Measurements from ENCODE around the gene STAT5A. TPM values are rescaled to one million over a fixed set of nuclear protein-coding genes. Genes with fewer than 3 reads are reported as not detected.
A peak's percentile ranks its signal among the peaks of the same experiment; 100 is the strongest.

The STAT5A gene
- total RNA-seq, 1 experiment from 2014 or later = 6.6 TPM

- Mint-ChIP-seq H3K4me1 (peaks cover 55% of the 10 kb centered on the region), H3K4me3 (peak overlapping the region; percentile 86), H3K9me3 (no peaks in the 10 kb centered on the region), H3K27ac (peak overlapping the region; percentile 72), H3K36me3 (no peaks in the 10 kb centered on the region), H3K27me3 (ENCODE audit: low read depth) (peaks cover 6% of the 10 kb centered on the region)
- POLR2A ChIA-PET = interaction anchor here (0.8 kb wide), 1 partner anchor 53 kb away, joined by 3 read pairs; no protein-coding TSS in a partner anchor
- ATAC-seq (no peak), DNase-seq (ENCODE audit: low spot score) (no peak)
- CTCF ChIA-PET = interaction anchor here (0.6 to 2.2 kb wide), 7 partner anchors 10 to 153 kb away, joined by 3 to 19 read pairs (median 4); partner anchors contain the start of genes HSPB9 and STAT3
- peak; percentile 23; the same call in 1 of the 2 replicates for TF ChIP-seq GABPB1 (CRISPR knock-in tag; IDR thresholded peaks at IDR 0.05)
- no peak for TF ChIP-seq SOX15 (CRISPR knock-in tag; IDR thresholded peaks at IDR 0.05)
These were observed 13.3 kb upstream of the STAT5A start for GRCh38 chr17:42274812-42275526.

- ATAC-seq (peak; percentile 52), DNase-seq (ENCODE audit: low spot score) (peak; percentile 29)
- Mint-ChIP-seq H3K27me3 (ENCODE audit: low read depth) (peaks cover 6% of the 10 kb centered on the region), H3K4me1 (peaks cover 53% of the 10 kb centered on the region), H3K27ac (peak overlapping the region; percentile 72), H3K4me3 (peak overlapping the region; percentile 86), H3K36me3 (no peaks in the 10 kb centered on the region), H3K9me3 (no peaks in the 10 kb centered on the region)
- CTCF ChIA-PET = interaction anchor here (0.6 to 2.2 kb wide), 5 partner anchors 10 to 242 kb away, joined by 3 to 19 read pairs (median 3); partner anchors contain the start of gene STAT3
- TF ChIP-seq GTF2I (CRISPR knock-in tag; conservative IDR thresholded peaks at IDR 0.05) (no peak), JUN (CRISPR knock-in tag; IDR thresholded peaks at IDR 0.05) (no peak), EMX1 (CRISPR knock-in tag; IDR thresholded peaks at IDR 0.05) (0 out of 2 replicates have a peak, but pooled peaks have one; percentile 16), E2F5 (CRISPR knock-in tag; IDR thresholded peaks at IDR 0.05) (no peak), HMGA2 (CRISPR knock-in tag; IDR thresholded peaks at IDR 0.05) (no peak), AFF4 (CRISPR knock-in tag; IDR thresholded peaks at IDR 0.05; ENCODE audit: borderline replicate concordance) (no peak), ZMAT4 (CRISPR knock-in tag; IDR thresholded peaks at IDR 0.05) (no peak), MAX (CRISPR knock-in tag; IDR thresholded peaks at IDR 0.05) (peak; percentile 38; the same call in 1 of the 2 replicates)
- POLR2A ChIA-PET = interaction anchor here (0.6 to 0.8 kb wide), 2 partner anchors 54 to 141 kb away, joined by 3 read pairs; no protein-coding TSS in a partner anchor
These were observed 12.6 kb upstream of the STAT5A start for GRCh38 chr17:42275527-42276358.

- Mint-ChIP-seq H3K4me3 (peak within 1 kb of the TSS; percentile 86), H3K36me3 (no peaks in the 10 kb centered on the region), H3K27ac (peak within 1 kb of the TSS; percentile 72), H3K4me1 (peaks cover 50% of the 10 kb centered on the region), H3K27me3 (ENCODE audit: low read depth) (peaks cover 6% of the 10 kb centered on the region), H3K9me3 (no peaks in the 10 kb centered on the region)
- ATAC-seq (peak; percentile 57; the same call in 1 of the 2 replicates), DNase-seq (ENCODE audit: low spot score) (peak; percentile 68)
- ChIA-PET CTCF (interaction anchor here (0.6 to 2.2 kb wide), 7 partner anchors 11 to 241 kb away, joined by 3 to 23 read pairs (median 3); partner anchors contain the start of genes CAVIN1 and STAT3), POLR2A (interaction anchor here (0.6 kb wide), 1 partner anchor 141 kb away, joined by 3 read pairs; no protein-coding TSS in a partner anchor)
- TF ChIP-seq HMGA2 (CRISPR knock-in tag; IDR thresholded peaks at IDR 0.05) (no peak), HMGXB4 (CRISPR knock-in tag; IDR thresholded peaks at IDR 0.05) (no peak), AR (CRISPR knock-in tag; IDR thresholded peaks at IDR 0.05) (no peak), JUN (CRISPR knock-in tag; IDR thresholded peaks at IDR 0.05) (no peak), USF2 (CRISPR knock-in tag; IDR thresholded peaks at IDR 0.05) (no peak), ZNF219 (CRISPR knock-in tag; IDR thresholded peaks at IDR 0.05; ENCODE audit: borderline replicate concordance) (no peak), E2F1 (CRISPR knock-in tag; IDR thresholded peaks at IDR 0.05) (no peak), SMAD4 (CRISPR knock-in tag; IDR thresholded peaks at IDR 0.05) (no peak)
These were observed 12.0 kb upstream of the STAT5A start, which contains the start of gene STAT5B for GRCh38 chr17:42276359-42276608. STAT5B (minus strand) TSS chr17:42276391; CDS start chr17:42232127, 44,264 bp downstream.

Data from WTC11 (cell line).